Measurements from ENCODE around the gene CD80. TPM values are rescaled to one million over a fixed set of nuclear protein-coding genes. Genes with fewer than 3 reads are reported as not detected.

CD80 gene
- total RNA-seq, 1 experiment from 2014 or later: not detected

DNA sequence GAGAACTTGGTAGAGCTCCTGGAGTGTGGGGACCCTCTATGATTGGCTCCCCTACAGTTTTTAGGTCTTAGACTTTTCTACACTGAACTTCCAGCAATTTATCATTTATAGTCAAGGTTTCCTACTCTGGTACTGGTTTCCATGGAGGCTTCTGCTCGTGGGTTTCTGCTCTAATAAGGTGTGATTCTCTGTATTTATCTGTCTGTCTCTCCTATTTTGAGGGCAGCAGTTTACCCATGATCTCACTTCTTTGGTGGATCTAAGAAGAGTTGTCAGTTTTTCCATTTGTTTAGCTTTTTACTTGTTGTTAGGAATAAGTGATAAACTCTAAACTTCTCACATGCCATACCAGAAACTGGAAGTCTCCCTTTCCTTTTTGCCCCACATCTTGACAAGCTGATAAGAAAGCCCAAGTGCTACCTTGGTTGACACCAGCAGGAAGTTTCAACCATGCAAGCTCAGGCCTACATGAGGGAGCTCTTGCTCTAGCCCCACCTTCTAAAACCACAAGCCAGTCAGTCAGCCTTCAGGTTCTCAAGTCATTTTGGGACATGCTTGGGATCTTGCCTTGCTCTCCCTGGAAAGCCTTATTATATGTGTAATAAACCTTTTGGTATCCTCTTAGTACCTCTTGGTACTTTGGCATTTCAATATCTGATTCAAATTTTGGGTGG is 51.1 kb downstream of the CD80 start:
- H3K9ac ChIP-seq (ENCODE audit: low read length): no peak overlapping the region
- peaks cover 11 to 17% of the 10 kb centered on the region in 2 experiments; a peak in 2 of 4 replicates for H3K36me3 ChIP-seq (ENCODE audit: control insufficient read depth in 1 of 2, insufficient read depth in 2 of 2, low read length in 2 of 2)
- H3K79me2 ChIP-seq (ENCODE audit: insufficient read depth, low read length): peaks cover 15% of the 10 kb centered on the region; the same call in 1 of the 2 replicates
- intact Hi-C loops (cut with micrococcal nuclease): no loop called here
- no peaks in the 10 kb centered on the region for H3K9me3 ChIP-seq (ENCODE audit: control insufficient read depth in 1 of 2, insufficient read depth in 1 of 2, low read depth in 1 of 2, low read length in 2 of 2)
- no peak overlapping the region for H3K4me3 ChIP-seq (replicated peaks in 1 of 2; ENCODE audit: low read depth in 1 of 2, low read length in 2 of 2)
- H3K27me3 ChIP-seq (ENCODE audit: insufficient read depth, low read length): no peaks in the 10 kb centered on the region
- no peak overlapping the region for H3K27ac ChIP-seq (ENCODE audit: low read depth, low read length)
- H4K20me1 ChIP-seq (ENCODE audit: insufficient read depth): no peaks in the 10 kb centered on the region
- no peak overlapping the region for H3K4me2 ChIP-seq (ENCODE audit: low read length)
- ATAC-seq (no peak), DNase-seq (ENCODE audit: low read depth, low spot score) (no peak)
- no TSS peak for BruUV-seq (replicated peaks)
- TF ChIP-seq ATF3 (IDR thresholded peaks at IDR 0.05): no peak
- TF ChIP-seq JUND (IDR thresholded peaks at IDR 0.05): no peak
- TF ChIP-seq SRF (IDR thresholded peaks at IDR 0.05; ENCODE audit: low read depth): no peak
- no peak for TF ChIP-seq ZFX (IDR thresholded peaks at IDR 0.05)
- no peak overlapping the region for H2AFZ ChIP-seq (ENCODE audit: low read depth, low read length, poor library complexity, severe bottlenecking)
- no peaks in the 10 kb centered on the region for H3K9me2 ChIP-seq (ENCODE audit: insufficient read depth)
- ChIA-PET CTCF (no interaction called here), POLR2A (no interaction called here), RAD21 (ENCODE audit: low non-redundant PET in 1 of 2, low total read pairs in 2 of 2, uncharacterized antibody in 2 of 2, unreplicated experiment in 2 of 2) (no interaction called here)
- H3K4me1 ChIP-seq (ENCODE audit: control insufficient read depth in 1 of 2, insufficient read depth in 2 of 2, low read length in 2 of 2): no peaks in the 10 kb centered on the region

GRCh38 chr3:119507404-119507803 is 52.0 kb downstream of the CD80 start:
- Histone ChIP-seq H3K4me3 (replicated peaks in 1 of 2; ENCODE audit: low read depth in 1 of 2, low read length in 2 of 2) (no peak overlapping the region), H3K9me3 (ENCODE audit: control insufficient read depth in 1 of 2, insufficient read depth in 1 of 2, low read depth in 1 of 2, low read length in 2 of 2) (no peaks in the 10 kb centered on the region), H3K9me2 (ENCODE audit: insufficient read depth) (no peaks in the 10 kb centered on the region), H4K20me1 (ENCODE audit: insufficient read depth) (no peaks in the 10 kb centered on the region), H3K4me1 (ENCODE audit: control insufficient read depth in 1 of 2, insufficient read depth in 2 of 2, low read length in 2 of 2) (no peaks in the 10 kb centered on the region), H3K27ac (ENCODE audit: low read depth, low read length) (no peak overlapping the region), H3K4me2 (ENCODE audit: low read length) (no peak overlapping the region), H2AFZ (ENCODE audit: low read depth, low read length, poor library complexity, severe bottlenecking) (no peak overlapping the region), H3K79me2 (ENCODE audit: insufficient read depth, low read length) (peaks cover 20% of the 10 kb centered on the region), H3K36me3 (ENCODE audit: control insufficient read depth in 1 of 2, insufficient read depth in 2 of 2, low read length in 2 of 2) (peaks cover 14 to 17% of the 10 kb centered on the region in 2 experiments; a peak in 1 of 4 replicates), H3K27me3 (ENCODE audit: insufficient read depth, low read length) (no peaks in the 10 kb centered on the region), H3K9ac (ENCODE audit: low read length) (no peak overlapping the region)
- ChIA-PET RAD21 (ENCODE audit: low non-redundant PET in 1 of 2, low total read pairs in 2 of 2, uncharacterized antibody in 2 of 2, unreplicated experiment in 2 of 2) (no interaction called here), POLR2A (no interaction called here), CTCF (no interaction called here)
- no peak for DNase-seq (ENCODE audit: low read depth, low spot score)
- BruUV-seq (replicated peaks): no TSS peak
- no peak for ATAC-seq
- intact Hi-C loops (cut with micrococcal nuclease): no loop called here
- TF ChIP-seq REST (IDR thresholded peaks at IDR 0.05; ENCODE audit: low read depth) (no peak), YY1 (IDR thresholded peaks at IDR 0.05; ENCODE audit: extremely low read depth, insufficient replicate concordance, low read depth, low read length) (no peak), TCF7L2 (IDR thresholded peaks at IDR 0.05; ENCODE audit: borderline replicate concordance, extremely low read depth, insufficient read depth, insufficient read length) (no peak), POLR2A (IDR thresholded peaks at IDR 0.05; ENCODE audit: borderline replicate concordance, extremely low read depth, insufficient read depth, insufficient read length) (no peak), SIN3A (IDR thresholded peaks at IDR 0.05; ENCODE audit: low read depth) (no peak), ZNF274 (IDR thresholded peaks at IDR 0.05; ENCODE audit: low read depth, low read length) (no peak), ATF3 (IDR thresholded peaks at IDR 0.05) (no peak), CBX3 (IDR thresholded peaks at IDR 0.05; ENCODE audit: low read depth) (no peak), CEBPB (IDR thresholded peaks at IDR 0.05; ENCODE audit: low read depth) (no peak), CTCF (IDR thresholded peaks at IDR 0.05 in 2 of 3, conservative IDR thresholded peaks at IDR 0.05 in 1 of 3; ENCODE audit: borderline replicate concordance in 1 of 3, insufficient read depth in 1 of 3, low read depth in 2 of 3, low read length in 2 of 3) (no peak), EZH2 (IDR thresholded peaks at IDR 0.05) (no peak)
- TF ChIP-seq, protein P1, sequence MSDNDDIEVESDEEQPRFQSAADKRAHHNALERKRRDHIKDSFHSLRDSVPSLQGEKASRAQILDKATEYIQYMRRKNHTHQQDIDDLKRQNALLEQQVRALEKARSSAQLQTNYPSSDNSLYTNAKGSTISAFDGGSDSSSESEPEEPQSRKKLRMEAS (IDR thresholded peaks at IDR 0.05): no peak
